Endothelial cell (in vitro differentiated cells): ENCODE results near the gene MCM9. TPM values are rescaled to one million over a fixed set of nuclear protein-coding genes. Genes with fewer than 3 reads are reported as not detected.

ENCODE experiments used
- DNase-seq: peaks from one replicate; pipeline ENCODE4 v3.0.0; 2021; ENCODE audit warnings: low spot score
- H3K27ac Mint-ChIP-seq: one replicate; pipeline ENCODE4 v1.8.0; 2021; ENCODE audit warnings: mixed read lengths, inconsistent platforms; ENCODE audit not compliant: unreplicated experiment
- H3K27me3 Mint-ChIP-seq: one replicate; pipeline ENCODE4 v1.8.0; 2021; ENCODE audit warnings: mild to moderate bottlenecking, moderate library complexity, mixed read lengths, inconsistent platforms; ENCODE audit not compliant: unreplicated experiment
- H3K36me3 Mint-ChIP-seq: one replicate; pipeline ENCODE4 v1.8.0; 2021; ENCODE audit warnings: mild to moderate bottlenecking, low read depth, mixed read lengths, inconsistent platforms; ENCODE audit not compliant: unreplicated experiment
- H3K4me1 Mint-ChIP-seq: one replicate; pipeline ENCODE4 v1.8.0; 2021; ENCODE audit warnings: mild to moderate bottlenecking, mixed read lengths, inconsistent platforms; ENCODE audit not compliant: unreplicated experiment
- H3K4me3 Mint-ChIP-seq: one replicate; pipeline ENCODE4 v1.8.0; 2021; ENCODE audit warnings: mild to moderate bottlenecking, mixed read lengths, inconsistent platforms; ENCODE audit not compliant: unreplicated experiment
- H3K9me3 Mint-ChIP-seq: one replicate; pipeline ENCODE4 v1.8.0; 2021; ENCODE audit warnings: mixed read lengths, inconsistent platforms; ENCODE audit not compliant: unreplicated experiment
- CTCF ChIP-seq: fragments of 200-600 bp; sonication (generic); IDR thresholded peaks from one replicate; pipeline ENCODE4 v1.5.0; 2021; ENCODE audit warnings: antibody characterized with exemption; ENCODE audit not compliant: unreplicated experiment
- total RNA-seq: library from RNA; stranded (reverse); fragmentation: NEBNext Ultra II Directional; extraction: Animal tissue kit (Norgen Biotek cat#: 25700); gene quantifications from one replicate; pipeline ENCODE4 v1.2.1, GENCODE V29; 2021; ENCODE audit not compliant: unreplicated experiment

Gene MCM9
- total RNA-seq, 1 donor from 2014 or later: 12.8 TPM

GRCh38 chr6:118893807-118894424 lies 41.0 kb downstream of the MCM9 start, which contains the start of gene ASF1A:
Gene ASF1A (plus strand): TSS chr6:118894152. CDS start chr6:118894414, 262 bp downstream.
- Mint-ChIP-seq H3K27me3 (peaks cover 12% of the 10 kb centered on the region), H3K9me3 (no peaks in the 10 kb centered on the region), H3K36me3 (peaks cover 3% of the 10 kb centered on the region), H3K4me1 (peaks cover 25% of the 10 kb centered on the region), H3K4me3 (peak within 1 kb of the TSS; percentile 93), H3K27ac (peak within 1 kb of the TSS; percentile 99)
- peak; percentile 23 for TF ChIP-seq CTCF
- DNase-seq: peak; percentile 97

GRCh38 chr6:118893064-118893806 lies 41.7 kb downstream of the MCM9 start:
- Mint-ChIP-seq H3K4me1 (peaks cover 22% of the 10 kb centered on the region), H3K27me3 (peaks cover 11% of the 10 kb centered on the region), H3K36me3 (no peaks in the 10 kb centered on the region), H3K27ac (peak overlapping the region; percentile 99), H3K4me3 (peak overlapping the region; percentile 93), H3K9me3 (no peaks in the 10 kb centered on the region)
- DNase-seq: peak; percentile 29
- no peak for TF ChIP-seq CTCF

DNA sequence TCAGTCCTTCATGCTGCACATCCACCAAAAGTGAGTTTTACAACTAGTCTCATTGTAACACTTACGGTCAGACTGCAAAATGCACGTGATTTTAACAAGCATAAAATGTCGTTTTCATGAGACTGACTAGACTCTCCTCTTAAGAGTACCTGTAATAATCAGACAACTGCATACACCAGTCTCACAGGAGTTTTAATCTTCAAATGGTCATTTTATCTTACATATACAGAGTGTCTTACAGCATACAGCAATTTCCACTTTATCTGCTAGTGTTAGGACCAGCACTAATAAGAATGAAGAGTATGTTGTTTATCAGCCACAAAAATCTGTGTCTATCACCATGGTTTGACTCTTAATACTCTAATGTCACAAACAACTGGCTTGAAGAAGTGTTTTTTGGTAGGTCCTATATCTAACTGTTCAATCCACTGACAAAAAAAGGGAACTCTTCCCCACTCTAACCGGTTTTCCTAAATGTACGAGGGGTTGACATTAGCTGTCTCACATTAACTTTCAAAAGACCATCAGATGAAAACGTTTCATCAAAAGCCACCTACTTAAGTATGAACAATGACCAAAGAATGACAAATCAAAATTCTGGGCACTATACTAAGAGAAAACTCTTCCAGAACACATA lies 42.5 kb downstream of the MCM9 start:
- H3K36me3 Mint-ChIP-seq: no peaks in the 10 kb centered on the region
- H3K27ac Mint-ChIP-seq: peak overlapping the region; percentile 99
- peak overlapping the region; percentile 93 for H3K4me3 Mint-ChIP-seq
- peaks cover 11% of the 10 kb centered on the region for H3K27me3 Mint-ChIP-seq
- peaks cover 22% of the 10 kb centered on the region for H3K4me1 Mint-ChIP-seq
- no peaks in the 10 kb centered on the region for H3K9me3 Mint-ChIP-seq
- DNase-seq: no peak
- TF ChIP-seq CTCF: no peak

DNA sequence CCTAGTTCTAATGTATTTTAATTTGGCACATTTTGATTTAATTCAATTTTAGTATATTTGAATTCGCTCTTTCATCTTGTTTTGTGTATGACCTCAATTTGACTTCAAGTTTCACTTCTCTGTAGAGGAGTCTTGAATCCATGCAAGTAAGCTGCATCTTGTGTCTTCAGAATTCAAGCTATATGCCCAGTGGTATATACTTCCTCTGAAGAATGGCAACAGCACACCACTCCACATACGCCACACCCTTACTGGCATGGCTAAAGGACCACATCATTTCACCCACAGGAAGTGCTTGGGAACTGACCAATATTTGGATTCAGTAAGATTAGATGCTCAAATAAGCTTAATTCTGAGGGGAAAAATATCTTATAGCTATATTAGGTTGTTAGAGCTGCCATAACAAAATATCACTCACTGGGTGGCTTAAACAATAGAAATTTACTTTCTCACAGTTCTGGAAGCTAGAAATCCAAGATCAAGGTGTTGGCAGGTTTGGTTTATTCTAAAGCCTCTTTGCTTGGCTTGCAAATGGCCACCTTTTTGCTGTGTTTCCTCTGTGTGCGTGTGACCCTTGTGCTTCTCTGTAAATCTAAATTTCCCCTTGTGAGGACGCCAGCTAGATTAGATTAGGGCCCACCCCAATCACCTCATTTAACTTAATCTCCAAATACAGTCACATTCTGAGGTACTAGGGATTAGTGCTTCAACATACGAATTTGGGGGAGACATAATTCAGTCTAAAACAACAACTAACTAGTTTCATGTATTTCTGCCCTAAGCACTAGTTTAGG lies 43.8 kb downstream of the MCM9 start:
- Mint-ChIP-seq H3K9me3 (no peaks in the 10 kb centered on the region), H3K27me3 (peaks cover 11% of the 10 kb centered on the region), H3K4me1 (peaks cover 22% of the 10 kb centered on the region), H3K4me3 (peak overlapping the region; percentile 47), H3K27ac (peak overlapping the region; percentile 27), H3K36me3 (no peaks in the 10 kb centered on the region)
- TF ChIP-seq CTCF: no peak
- no peak for DNase-seq
